Measurements from ENCODE around the gene AFF3. TPM values are rescaled to one million over a fixed set of nuclear protein-coding genes. Genes with fewer than 3 reads are reported as not detected.

The AFF3 gene
- total RNA-seq, result 4.1 and 7.4 TPM in 2 replicates

GRCh38 chr2:100142393-100142792 is at the start of gene AFF3:
AFF3 (minus strand) TSS chr2:100142590; CDS start chr2:100104454, 38,136 bp downstream.

Other genes starting within 250 kb of the AFF3 start
- gene LONRF2, start 179.9 kb upstream of the AFF3 start, total RNA-seq, result 0.49 and 1.9 TPM in 2 replicates